Bronchial epithelial cell (primary cell): ENCODE results near the gene ENTPD8. TPM values are rescaled to one million over a fixed set of nuclear protein-coding genes. Genes with fewer than 3 reads are reported as not detected.

Source experiments
- DNase-seq: peaks from one replicate; pipeline ENCODE4 v3.0.0-alpha.2; 2010; ENCODE audit warnings: low read depth
- FAIRE-seq: peaks from 2 replicates; lab custom pipeline; 2011; peaks lifted over from hg19 to GRCh38; lab: Jason Lieb, UNC
- H3K27me3 ChIP-seq: 2 replicates; pipeline ENCODE4 v1.5.1; 2011; ENCODE audit warnings: low read length; ENCODE audit not compliant: control insufficient read depth, insufficient read depth
- H3K36me3 ChIP-seq: 2 replicates; pipeline ENCODE4 v1.5.1; 2011; ENCODE audit warnings: low read length; ENCODE audit not compliant: control insufficient read depth, insufficient read depth
- H3K4me3 ChIP-seq: 2 replicates; pipeline ENCODE4 v1.5.1; 2011; ENCODE audit warnings: mild to moderate bottlenecking, low read depth, low read length, control low read depth
- CTCF ChIP-seq: IDR thresholded peaks from 2 replicates; pipeline ENCODE4 v1.5.1; 2011; ENCODE audit warnings: mild to moderate bottlenecking, moderate library complexity, low read length, control low read depth, inconsistent platforms; ENCODE audit not compliant: insufficient read depth, severe bottlenecking
- total RNA-seq: library from RNA; depleted of rRNA; stranded (reverse); fragments of >200 nt; gene quantifications from 2 replicates; pipeline ENCODE4 v1.2.1, GENCODE V29; 2014

ENTPD8 gene
- total RNA-seq, 1 donor from 2014 or later: not detected

- no peak for TF ChIP-seq CTCF
- FAIRE-seq (no peak), DNase-seq (no peak)
- H3K36me3 ChIP-seq: no peaks in the 10 kb centered on the region
- H3K27me3 ChIP-seq: no peaks in the 10 kb centered on the region
- no peak overlapping the region for H3K4me3 ChIP-seq
Observed at GRCh38 chr9:137486545-137487453, 45.6 kb upstream of the ENTPD8 start.

GRCh38 chr9:137486141-137486490 is 45.0 kb upstream of the ENTPD8 start:
- no peak overlapping the region for H3K4me3 ChIP-seq
- FAIRE-seq (no peak), DNase-seq (no peak)
- TF ChIP-seq CTCF: no peak
- no peaks in the 10 kb centered on the region for H3K36me3 ChIP-seq
- H3K27me3 ChIP-seq: no peaks in the 10 kb centered on the region

GRCh38 chr9:137485343-137486140 is 44.4 kb upstream of the ENTPD8 start:
- no peak for DNase-seq
- Histone ChIP-seq H3K36me3 (no peaks in the 10 kb centered on the region), H3K4me3 (no peak overlapping the region), H3K27me3 (no peaks in the 10 kb centered on the region)
- no peak for FAIRE-seq
- TF ChIP-seq CTCF: no peak

GRCh38 chr9:137484551-137485315 is 43.6 kb upstream of the ENTPD8 start:
- H3K4me3 ChIP-seq: no peak overlapping the region
- TF ChIP-seq CTCF: no peak
- no peak for DNase-seq
- H3K27me3 ChIP-seq: no peaks in the 10 kb centered on the region
- FAIRE-seq: no peak
- no peaks in the 10 kb centered on the region for H3K36me3 ChIP-seq

GRCh38 chr9:137482094-137482781 is 41.1 kb upstream of the ENTPD8 start:
- H3K36me3 ChIP-seq: no peaks in the 10 kb centered on the region
- TF ChIP-seq CTCF: no peak
- no peak overlapping the region for H3K4me3 ChIP-seq
- no peak for FAIRE-seq
- DNase-seq: peak; percentile 77
- H3K27me3 ChIP-seq: no peaks in the 10 kb centered on the region
